Testis (tissue), 3 donors: Measurements from ENCODE around the gene ITGA8. TPM values are rescaled to one million over a fixed set of nuclear protein-coding genes. Genes with fewer than 3 reads are reported as not detected.

ENCODE experiments used
- DNase-seq: peaks from one replicate; pipeline ENCODE4 v3.0.0-alpha.2; 2019
- H3K27ac ChIP-seq, 2 donors: fragments of 200-600 bp; sonication (generic); one replicate each; pipeline ENCODE4 v1.5.1; 2019
- H3K27me3 ChIP-seq: fragments of 200-600 bp; sonication (generic); one replicate; pipeline ENCODE4 v1.5.1; 2019
- H3K36me3 ChIP-seq: fragments of 200-600 bp; sonication (generic); one replicate; pipeline ENCODE4 v1.5.1; 2017; ENCODE audit warnings: low read depth; ENCODE audit errors: missing control alignments
- H3K4me1 ChIP-seq: fragments of 200-600 bp; sonication (generic); one replicate; pipeline ENCODE4 v1.5.1; 2019
- H3K4me3 ChIP-seq, 2 donors: fragments of 200-600 bp; sonication (generic); one replicate each; pipeline ENCODE4 v1.5.1; 2017 to 2019
- H3K9me3 ChIP-seq: fragments of 200-600 bp; sonication (generic); one replicate; pipeline ENCODE4 v1.5.1; 2017
- POLR2A ChIP-seq: fragments of 450-650 bp; IDR thresholded peaks from one replicate; pipeline ENCODE4 v1.6.1; 2017; ENCODE audit warnings: antibody characterized with exemption, mild to moderate bottlenecking, moderate library complexity
- WGBS, 2 donors: methylation state at CpG; one replicate each; pipeline ENCODE4 v1.1.5; 2018; 5-methylcytosine and 5-hydroxymethylcytosine counted together
- intact Hi-C: fragments of 100-400 bp; cut with DNase I; formaldehyde crosslinking; loops from one replicate; pipeline ENCODE4 v1.15.1; 2023; ENCODE audit warnings: low total_unique reads
- polyA plus RNA-seq: library from polyadenylated mRNA; stranded (reverse); fragments of 350-450 nt; fragmentation: Illumina TruSeq; extraction: RNeasy Lipid Tissue Mini Kit (QIAGEN cat#74804); gene quantifications from one replicate; pipeline ENCODE4 v1.2.3, GENCODE V29; 2014; ENCODE audit warnings: low read depth, low replicate concordance; ENCODE audit not compliant: insufficient read depth
- total RNA-seq, 2 donors: library from RNA; depleted of rRNA; stranded (reverse); fragments of >200 nt; gene quantifications; one replicate each; pipeline ENCODE4 v1.2.3, GENCODE V29; 2016
- TF ChIP-seq, protein P1 (sequence below), 3 experiments: fragments of 450-650 bp in 2 of 3; fragments of 200-600 bp in 1 of 3; sonication (generic) in 1 of 3; IDR thresholded peaks; one replicate each; pipeline ENCODE4 v1.5.1; 2016 to 2019; ENCODE audit warnings: antibody characterized with exemption in 3 of 3, mild to moderate bottlenecking in 2 of 3, moderate library complexity in 1 of 3

The ITGA8 gene
- total and polyA plus RNA-seq, 3 donors from 2014 or later: 0.68 to 6.9 (median 0.79) TPM

DNA sequence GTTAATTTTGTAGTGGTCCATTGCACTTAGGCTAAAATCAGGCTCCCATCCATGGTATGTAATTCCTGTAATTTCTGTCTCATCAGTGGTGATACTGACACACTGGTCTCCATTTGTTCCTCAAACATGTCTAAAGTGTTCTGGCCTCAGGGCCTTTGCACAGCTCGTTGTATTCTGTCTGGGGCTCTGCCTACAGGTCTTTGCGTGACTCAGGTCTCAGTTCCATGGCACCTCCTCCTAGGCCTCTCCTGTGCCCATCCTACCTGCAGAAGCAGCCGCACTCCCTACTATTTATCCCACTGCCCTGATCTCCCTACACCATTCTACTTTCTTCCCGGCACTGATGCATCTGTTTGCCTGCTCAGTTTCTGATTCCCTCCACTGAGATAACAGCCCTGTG is 173.8 kb downstream of the ITGA8 start:
- no peak for TF ChIP-seq POLR2A
- TF ChIP-seq, protein P1, sequence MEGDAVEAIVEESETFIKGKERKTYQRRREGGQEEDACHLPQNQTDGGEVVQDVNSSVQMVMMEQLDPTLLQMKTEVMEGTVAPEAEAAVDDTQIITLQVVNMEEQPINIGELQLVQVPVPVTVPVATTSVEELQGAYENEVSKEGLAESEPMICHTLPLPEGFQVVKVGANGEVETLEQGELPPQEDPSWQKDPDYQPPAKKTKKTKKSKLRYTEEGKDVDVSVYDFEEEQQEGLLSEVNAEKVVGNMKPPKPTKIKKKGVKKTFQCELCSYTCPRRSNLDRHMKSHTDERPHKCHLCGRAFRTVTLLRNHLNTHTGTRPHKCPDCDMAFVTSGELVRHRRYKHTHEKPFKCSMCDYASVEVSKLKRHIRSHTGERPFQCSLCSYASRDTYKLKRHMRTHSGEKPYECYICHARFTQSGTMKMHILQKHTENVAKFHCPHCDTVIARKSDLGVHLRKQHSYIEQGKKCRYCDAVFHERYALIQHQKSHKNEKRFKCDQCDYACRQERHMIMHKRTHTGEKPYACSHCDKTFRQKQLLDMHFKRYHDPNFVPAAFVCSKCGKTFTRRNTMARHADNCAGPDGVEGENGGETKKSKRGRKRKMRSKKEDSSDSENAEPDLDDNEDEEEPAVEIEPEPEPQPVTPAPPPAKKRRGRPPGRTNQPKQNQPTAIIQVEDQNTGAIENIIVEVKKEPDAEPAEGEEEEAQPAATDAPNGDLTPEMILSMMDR (IDR thresholded peaks at IDR 0.05): no peak
- no peak for DNase-seq
- H3K4me3 ChIP-seq: no peak overlapping the region
- 95 to 99% methylated on average over 4 of the region's 4 CpGs for WGBS, 2 donors
- no peaks in the 10 kb centered on the region for H3K4me1 ChIP-seq
- no peak overlapping the region for H3K27ac ChIP-seq
- no peaks in the 10 kb centered on the region for H3K36me3 ChIP-seq
- intact Hi-C loops: no loop called here
- H3K9me3 ChIP-seq: no peaks in the 10 kb centered on the region
- no peaks in the 10 kb centered on the region for H3K27me3 ChIP-seq

DNA sequence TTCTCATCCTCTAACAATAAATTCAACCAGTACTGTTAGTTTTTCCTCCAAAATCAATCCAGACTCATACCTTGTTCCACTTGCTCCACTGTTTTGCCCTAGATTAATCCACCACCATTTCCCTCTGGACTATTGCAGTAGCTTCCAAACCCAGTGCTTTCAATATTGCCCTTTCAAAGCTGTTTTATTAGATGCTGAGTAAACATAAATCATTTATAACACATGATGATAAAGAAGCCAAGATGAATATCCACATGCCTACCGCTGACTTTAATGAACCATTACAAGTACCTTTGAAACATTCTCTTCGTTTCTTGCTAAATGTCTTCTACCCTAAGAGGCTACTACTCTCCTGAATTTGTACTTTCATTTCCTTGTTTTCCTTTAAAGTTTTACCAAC is 174.5 kb downstream of the ITGA8 start:
- H3K9me3 ChIP-seq: no peaks in the 10 kb centered on the region
- WGBS, 2 donors: 86 to 93% methylated on average over 2 of the region's 2 CpGs
- no peaks in the 10 kb centered on the region for H3K4me1 ChIP-seq
- DNase-seq: no peak
- intact Hi-C loops: no loop called here
- H3K4me3 ChIP-seq: no peak overlapping the region
- TF ChIP-seq, protein P1 (IDR thresholded peaks at IDR 0.05): no peak
- no peak for TF ChIP-seq POLR2A
- no peaks in the 10 kb centered on the region for H3K36me3 ChIP-seq
- no peak overlapping the region for H3K27ac ChIP-seq
- no peaks in the 10 kb centered on the region for H3K27me3 ChIP-seq

DNA sequence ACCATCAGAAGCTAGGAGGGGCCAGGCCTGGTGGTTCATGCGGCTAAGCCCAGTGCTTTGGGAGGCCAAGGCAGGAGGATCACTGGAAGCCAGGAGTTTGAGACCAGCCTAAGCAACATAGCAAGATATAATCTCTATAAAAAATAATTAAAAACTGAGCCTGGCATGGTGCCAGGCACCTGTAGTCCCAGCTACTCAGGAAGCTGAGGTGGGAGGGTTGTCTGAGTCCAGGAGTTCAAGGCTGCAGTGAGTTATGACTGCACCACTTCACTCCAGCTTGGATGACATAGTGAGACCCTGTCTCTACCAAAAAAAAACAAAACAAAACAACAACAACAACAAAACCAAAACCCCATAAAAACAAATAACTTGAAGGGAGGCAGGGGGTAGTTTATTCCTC is 175.7 kb downstream of the ITGA8 start:
- Histone ChIP-seq H3K27ac (no peak overlapping the region), H3K4me1 (no peaks in the 10 kb centered on the region), H3K36me3 (no peaks in the 10 kb centered on the region), H3K9me3 (no peaks in the 10 kb centered on the region), H3K27me3 (no peaks in the 10 kb centered on the region), H3K4me3 (no peak overlapping the region)
- DNase-seq: no peak
- WGBS, 2 donors: 88 to 100% methylated on average over 1 of the region's 1 CpG
- TF ChIP-seq POLR2A: no peak
- TF ChIP-seq, protein P1 (IDR thresholded peaks at IDR 0.05): no peak
- intact Hi-C loops: no loop called here

DNA sequence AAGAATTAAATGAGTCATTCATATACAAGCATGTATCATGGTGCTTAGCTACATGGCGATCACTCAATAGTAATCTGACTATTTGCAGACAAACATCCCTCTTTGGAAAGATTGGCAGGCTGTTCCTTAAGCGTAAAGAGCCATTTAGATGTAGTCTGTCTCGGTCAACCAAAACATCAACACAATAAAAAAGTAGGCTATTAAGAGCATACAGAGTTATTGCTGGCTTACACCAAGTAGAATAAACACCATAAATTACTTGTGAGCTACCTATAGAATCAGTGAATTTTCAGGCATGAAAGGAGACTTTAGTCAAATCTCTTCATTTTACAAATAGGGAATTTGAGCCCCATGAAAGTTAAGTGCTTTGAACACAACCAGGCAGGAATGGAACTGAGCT is 176.9 kb downstream of the ITGA8 start:
- DNase-seq: no peak
- no peaks in the 10 kb centered on the region for H3K9me3 ChIP-seq
- H3K4me3 ChIP-seq: no peak overlapping the region
- no peak overlapping the region for H3K27ac ChIP-seq
- intact Hi-C loops: no loop called here
- H3K27me3 ChIP-seq: no peaks in the 10 kb centered on the region
- TF ChIP-seq POLR2A: no peak
- TF ChIP-seq, protein P1 (IDR thresholded peaks at IDR 0.05): no peak
- H3K4me1 ChIP-seq: no peaks in the 10 kb centered on the region
- H3K36me3 ChIP-seq: no peaks in the 10 kb centered on the region
- WGBS, 2 donors: 93% methylated on average over 3 of the region's 3 CpGs

DNA sequence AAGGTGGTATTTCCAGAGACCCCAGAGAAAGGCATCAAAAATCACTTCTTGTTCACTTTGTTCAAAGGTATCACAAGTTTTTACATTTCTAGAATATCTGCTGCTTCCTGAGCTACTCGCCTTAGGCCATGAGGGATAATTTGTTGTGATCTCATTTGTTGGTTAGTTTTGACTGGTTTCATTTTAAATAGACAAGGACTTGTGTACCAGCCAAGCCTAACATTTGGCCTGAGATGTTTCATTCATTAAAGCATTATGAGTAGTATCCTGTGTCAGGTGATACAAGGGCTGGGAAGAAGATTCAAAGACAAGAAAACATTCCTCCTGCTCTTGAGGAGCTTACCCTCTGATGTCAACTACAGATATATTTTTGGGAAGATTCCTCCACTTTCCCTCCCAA is 178.3 kb downstream of the ITGA8 start:
- Histone ChIP-seq H3K9me3 (no peaks in the 10 kb centered on the region), H3K4me3 (no peak overlapping the region), H3K27ac (no peak overlapping the region), H3K36me3 (no peaks in the 10 kb centered on the region), H3K27me3 (no peaks in the 10 kb centered on the region), H3K4me1 (no peaks in the 10 kb centered on the region)
- DNase-seq: no peak
- WGBS, 2 donors: 73 to 93% methylated on average over 1 of the region's 1 CpG
- intact Hi-C loops: no loop called here
- TF ChIP-seq POLR2A: no peak
- TF ChIP-seq, protein P1 (IDR thresholded peaks at IDR 0.05): no peak
